Esophagus squamous epithelium (tissue), 5 donors: ENCODE measurements around the gene CABP2. TPM values are rescaled to one million over a fixed set of nuclear protein-coding genes. Genes with fewer than 3 reads are reported as not detected.

ENCODE experiments used
- DNase-seq: peaks from one replicate; lab custom pipeline; 2025; lab: John Stamatoyannopoulos, UW
- H3K27ac ChIP-seq, 4 donors: fragments of 200-600 bp; sonication (generic); one replicate each; pipeline ENCODE4 v1.5.1; 2016 to 2019; ENCODE audit warnings: mild to moderate bottlenecking in 1 of 4
- H3K27me3 ChIP-seq, 4 donors: fragments of 200-600 bp; sonication (generic); 1 replicate in 3 of 4; 2 replicates in 1 of 4; pipeline versions ENCODE4 v1.5.1 to v1.6.0; 2017 to 2021; ENCODE audit warnings: antibody characterized with exemption in 1 of 4
- H3K36me3 ChIP-seq, 3 donors: fragments of 200-600 bp; sonication (generic); one replicate each; pipeline ENCODE4 v1.5.1; 2016 to 2019
- H3K4me1 ChIP-seq, 3 donors: fragments of 200-600 bp; sonication (generic); one replicate each; pipeline ENCODE4 v1.5.1; 2017 to 2019
- H3K4me3 ChIP-seq, 4 donors: fragments of 200-600 bp; sonication (generic); 1 replicate in 3 of 4; 2 replicates in 1 of 4; pipeline ENCODE4 v1.5.1; 2016 to 2019; ENCODE audit warnings: mild to moderate bottlenecking in 2 of 4, moderate library complexity in 1 of 4
- H3K9me3 ChIP-seq, 3 donors: fragments of 200-600 bp; sonication (generic); one replicate each; pipeline ENCODE4 v1.5.1; 2016 to 2019
- CTCF ChIP-seq, 6 experiments: fragments of 450-650 bp in 4 of 6; fragments of 200-600 bp in 2 of 6; sonication (generic) in 2 of 6; IDR thresholded peaks; one replicate each; pipeline ENCODE4 v1.5.1; 2016 to 2019; ENCODE audit warnings: antibody characterized with exemption in 6 of 6, mild to moderate bottlenecking in 4 of 6, moderate library complexity in 4 of 6
- POLR2A ChIP-seq, 4 donors: fragments of 450-650 bp; IDR thresholded peaks; one replicate each; pipeline ENCODE4 v1.6.1; 2017; ENCODE audit warnings: antibody characterized with exemption in 4 of 4, mild to moderate bottlenecking in 4 of 4, moderate library complexity in 3 of 4
- WGBS, 2 donors: methylation state at CpG; one replicate each; pipeline ENCODE4 v1.1.5; 2018; 5-methylcytosine and 5-hydroxymethylcytosine counted together
- intact Hi-C: fragments of 100-400 bp; cut with DNase I; formaldehyde crosslinking; loops from one replicate; pipeline ENCODE4 v1.15.0; 2022
- total RNA-seq, 4 donors: library from RNA; depleted of rRNA; stranded (reverse); fragments of >200 nt; gene quantifications; one replicate each; pipeline ENCODE4 v1.1.0, GENCODE V29; 2016
- donor health status: DM: yes; HTN: yes; CAD: no.

The CABP2 gene
- total RNA-seq, 4 donors from 2014 or later = not detected

- Histone ChIP-seq H3K36me3 (peaks cover 43 to 97% (median 54%) of the 10 kb centered on the region in 3 donors), H3K4me3 (no peak overlapping the region), H3K9me3 (no peaks in the 10 kb centered on the region), H3K27ac (no peak overlapping the region), H3K27me3 (no peaks in the 10 kb centered on the region), H3K4me1 (peaks cover 0 to 6% (median under 1%) of the 10 kb centered on the region in 3 donors)
- DNase-seq = no peak
- TF ChIP-seq POLR2A (IDR thresholded peaks at IDR 0.05) (no peak), CTCF (IDR thresholded peaks at IDR 0.05) (no peak)
- intact Hi-C loops = no loop called here
- 80% methylated on average over 3 of the region's 24 CpGs; no CpG with 5 or more reads in 1 of the 2 donors for WGBS, 2 donors
Measured at GRCh38 chr11:67491276-67492068, 31.8 kb downstream of the CABP2 start.

- no peak overlapping the region for H3K4me3 ChIP-seq
- peaks cover 43 to 90% (median 54%) of the 10 kb centered on the region in 3 donors for H3K36me3 ChIP-seq
- H3K27me3 ChIP-seq = no peaks in the 10 kb centered on the region
- intact Hi-C loops = no loop called here
- TF ChIP-seq POLR2A (IDR thresholded peaks at IDR 0.05) (no peak), CTCF (IDR thresholded peaks at IDR 0.05) (no peak)
- WGBS, 2 donors = 30 to 71% methylated on average over 4 to 10 of the region's 15 CpGs
- DNase-seq = no peak
- no peak overlapping the region for H3K27ac ChIP-seq
- no peaks in the 10 kb centered on the region for H3K9me3 ChIP-seq
- peaks cover 6 to 14% (median 7%) of the 10 kb centered on the region in 3 donors for H3K4me1 ChIP-seq
Measured at GRCh38 chr11:67490727-67491065, 32.5 kb downstream of the CABP2 start.

- peaks cover 7 to 19% (median 10%) of the 10 kb centered on the region in 3 donors for H3K4me1 ChIP-seq
- no peaks in the 10 kb centered on the region for H3K9me3 ChIP-seq
- peaks cover 43 to 84% (median 54%) of the 10 kb centered on the region in 3 donors for H3K36me3 ChIP-seq
- intact Hi-C loops = no loop called here
- no peak overlapping the region for H3K4me3 ChIP-seq
- no peaks in the 10 kb centered on the region for H3K27me3 ChIP-seq
- H3K27ac ChIP-seq = no peak overlapping the region
- TF ChIP-seq POLR2A (IDR thresholded peaks at IDR 0.05) (no peak), CTCF (IDR thresholded peaks at IDR 0.05) (peak in 1 of 6 experiments; percentile 8)
- no peak for DNase-seq
- 66 to 81% methylated on average over 9 to 14 of the region's 23 CpGs for WGBS, 2 donors
Measured at GRCh38 chr11:67489885-67490726, 33.1 kb downstream of the CABP2 start.

GRCh38 chr11:67489203-67489884 is 33.9 kb downstream of the CABP2 start:
- H3K27me3 ChIP-seq = no peaks in the 10 kb centered on the region
- 70 to 81% methylated on average over 8 to 18 of the region's 25 CpGs for WGBS, 2 donors
- no peak overlapping the region for H3K27ac ChIP-seq
- peaks cover 43 to 76% (median 54%) of the 10 kb centered on the region in 3 donors for H3K36me3 ChIP-seq
- intact Hi-C loops = no loop called here
- H3K4me3 ChIP-seq = no peak overlapping the region
- peaks cover 7 to 27% (median 13%) of the 10 kb centered on the region in 3 donors for H3K4me1 ChIP-seq
- H3K9me3 ChIP-seq = no peaks in the 10 kb centered on the region
- DNase-seq = no peak
- TF ChIP-seq CTCF (IDR thresholded peaks at IDR 0.05) (no peak), POLR2A (IDR thresholded peaks at IDR 0.05) (no peak)
